OCI-LY3 (cell line): ENCODE measurements around the gene PSMB3.

Experiments used
- H2AFZ ChIP-seq: fragments of 200-600, 300-600 bp; shearing (Covaris generic); 2 replicates; pipeline ENCODE4 v1.6.0; 2014; ENCODE audit warnings: antibody characterized with exemption, low read depth, low read length
- H3K27ac ChIP-seq: fragments of 200-600, 300-600 bp; sonication (generic); 2 replicates; pipeline ENCODE4 v1.5.1; 2014; ENCODE audit warnings: mild to moderate bottlenecking, low read length, moderate library complexity, mixed read lengths
- H3K27me3 ChIP-seq: fragments of 200-600, 300-600 bp; sonication (generic); 2 replicates; pipeline ENCODE4 v1.6.1; 2014; ENCODE audit warnings: low read depth, low read length, mixed read lengths
- H3K36me3 ChIP-seq: fragments of 200-600, 300-600 bp; sonication (generic); replicated peaks from 2 replicates; pipeline ENCODE3; 2014; ENCODE audit warnings: low read depth, low read length, mixed read lengths
- H3K4me1 ChIP-seq: fragments of 300-600, 200-600 bp; sonication (generic); 2 replicates; pipeline ENCODE4 v1.6.1; 2014; ENCODE audit warnings: low read length, mixed read lengths
- H3K4me2 ChIP-seq: fragments of 200-600, 300-600 bp; sonication (generic); 2 replicates; pipeline ENCODE4 v1.6.1; 2014; ENCODE audit warnings: low read length, mixed read lengths
- H3K4me3 ChIP-seq: fragments of 300-600, 200-600 bp; sonication (generic); 2 replicates; pipeline ENCODE4 v1.5.1; 2014; ENCODE audit warnings: antibody characterized with exemption, mild to moderate bottlenecking, low read length, moderate library complexity
- H3K79me2 ChIP-seq: fragments of 300-600, 200-600 bp; shearing (Covaris generic); 2 replicates; pipeline ENCODE4 v1.6.1; 2014; ENCODE audit warnings: mild to moderate bottlenecking, low read length, mixed read lengths
- H3K9ac ChIP-seq: fragments of 300-600, 200-600 bp; shearing (Covaris generic); 2 replicates; pipeline ENCODE4 v1.6.0; 2014; ENCODE audit warnings: mild to moderate bottlenecking, low read length, moderate library complexity
- H3K9me3 ChIP-seq: fragments of 200-600, 300-600 bp; shearing (Covaris generic); 2 replicates; pipeline ENCODE4 v1.6.1; 2014; ENCODE audit warnings: low read length, mixed read lengths; ENCODE audit not compliant: insufficient read depth
- H4K20me1 ChIP-seq: fragments of 200-600, 300-600 bp; sonication (generic); 2 replicates; pipeline ENCODE4 v1.6.1; 2016; ENCODE audit warnings: low read length, mixed read lengths; ENCODE audit not compliant: insufficient read depth
- CTCF ChIP-seq: fragments of 200-600, 300-600 bp; sonication (generic); IDR thresholded peaks from 2 replicates; pipeline ENCODE4 v1.5.1; 2014; ENCODE audit warnings: antibody characterized with exemption, low read length, low read depth
- EZH2phosphoT487 ChIP-seq: fragments of 200-600 bp; shearing (Covaris generic); IDR thresholded peaks from 2 replicates; pipeline ENCODE4 v1.6.1; 2018; ENCODE audit warnings: antibody characterized with exemption, mixed run types, low read depth

The PSMB3 gene

GRCh38 chr17:38750312-38751121, 2.0 kb upstream of the PSMB3 start:
- Histone ChIP-seq H3K9ac (peak overlapping the region; percentile 89), H3K27ac (no peak overlapping the region), H4K20me1 (0 out of 2 replicates have a peak, but pooled peaks cover 4% of the 10 kb centered on the region), H3K79me2 (peaks cover 48% of the 10 kb centered on the region), H3K27me3 (no peaks in the 10 kb centered on the region), H3K36me3 (peaks cover 12% of the 10 kb centered on the region), H3K4me1 (peaks cover 35% of the 10 kb centered on the region), H3K4me3 (peak overlapping the region; percentile 79), H3K9me3 (no peaks in the 10 kb centered on the region), H2AFZ (no peak overlapping the region), H3K4me2 (peak overlapping the region; percentile 99)
- TF ChIP-seq EZH2phosphoT487 (no peak), CTCF (no peak)

DNA sequence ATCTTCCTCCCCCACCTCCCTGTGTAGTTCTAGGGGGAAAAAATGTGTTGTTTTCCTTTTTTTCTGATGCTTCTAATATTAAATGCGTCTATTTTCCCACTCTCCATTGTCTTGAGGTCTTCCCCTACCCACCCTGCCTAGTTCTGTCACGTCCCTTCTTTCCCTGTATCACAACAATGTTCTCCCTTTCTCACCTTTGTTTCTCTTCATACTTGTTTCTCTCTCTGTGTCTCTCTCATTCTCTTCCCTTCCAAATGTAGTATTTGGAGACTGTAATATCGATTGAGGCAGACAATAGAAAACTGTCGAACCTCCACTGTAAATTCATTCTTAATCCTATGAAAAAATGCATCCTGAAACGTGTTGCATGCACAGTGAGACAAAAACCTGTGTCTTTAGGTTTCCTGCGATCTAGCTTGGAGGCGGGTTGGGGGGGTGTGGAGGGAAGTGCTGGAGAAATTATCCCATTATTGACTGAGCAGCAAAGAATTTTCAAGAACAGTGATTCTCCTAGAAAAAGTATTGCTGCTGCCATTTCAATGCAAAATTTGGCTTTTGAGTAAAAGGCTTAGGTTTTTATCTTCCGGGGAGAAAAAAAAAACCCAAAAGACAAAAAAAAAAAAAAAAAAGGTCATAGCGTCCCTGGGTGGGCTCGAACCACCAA, 1.3 kb upstream of the PSMB3 start:
- Histone ChIP-seq H3K27me3 (no peaks in the 10 kb centered on the region), H3K4me3 (peak overlapping the region; percentile 79), H3K9me3 (no peaks in the 10 kb centered on the region), H3K9ac (peak overlapping the region; percentile 89), H3K4me2 (peak overlapping the region; percentile 99), H3K79me2 (peaks cover 41% of the 10 kb centered on the region), H2AFZ (peak overlapping the region; percentile 16; the same call in 1 of the 2 replicates), H3K27ac (no peak overlapping the region), H3K36me3 (peaks cover 18% of the 10 kb centered on the region), H4K20me1 (no peaks in the 10 kb centered on the region), H3K4me1 (peaks cover 27% of the 10 kb centered on the region)
- TF ChIP-seq EZH2phosphoT487, result no peak
- TF ChIP-seq CTCF, result no peak

- H3K27me3 ChIP-seq, result no peaks in the 10 kb centered on the region
- peak overlapping the region; percentile 79 for H3K4me3 ChIP-seq
- H4K20me1 ChIP-seq, result no peaks in the 10 kb centered on the region
- peaks cover 23% of the 10 kb centered on the region for H3K4me1 ChIP-seq
- peaks cover 35% of the 10 kb centered on the region for H3K79me2 ChIP-seq
- H3K36me3 ChIP-seq, result peaks cover 22% of the 10 kb centered on the region
- H3K9ac ChIP-seq, result peak overlapping the region; percentile 89
- H3K4me2 ChIP-seq, result peak overlapping the region; percentile 99
- no peaks in the 10 kb centered on the region for H3K9me3 ChIP-seq
- peak overlapping the region; percentile 83 for H3K27ac ChIP-seq
- TF ChIP-seq CTCF, result no peak
- TF ChIP-seq EZH2phosphoT487, result no peak
- H2AFZ ChIP-seq, result peak overlapping the region; percentile 5; the same call in 1 of the 2 replicates
Observed at GRCh38 chr17:38751808-38752307, 683 bp upstream of the PSMB3 start.

DNA sequence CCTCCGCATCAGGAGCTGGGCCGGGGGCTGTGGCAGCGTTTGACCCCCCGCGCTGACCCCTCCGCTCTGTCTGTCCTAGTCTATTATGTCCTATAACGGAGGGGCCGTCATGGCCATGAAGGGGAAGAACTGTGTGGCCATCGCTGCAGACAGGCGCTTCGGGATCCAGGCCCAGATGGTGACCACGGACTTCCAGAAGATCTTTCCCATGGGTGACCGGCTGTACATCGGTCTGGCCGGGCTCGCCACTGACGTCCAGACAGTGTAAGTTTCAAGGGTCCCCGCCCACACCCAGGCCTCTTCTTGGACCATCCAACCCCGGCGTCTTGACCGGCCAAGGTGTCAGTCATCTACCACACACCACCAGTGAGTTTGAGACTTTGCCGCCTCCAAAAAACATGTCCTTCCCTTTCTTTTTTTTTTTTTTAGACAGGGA, 548 bp downstream of the PSMB3 start:
- Histone ChIP-seq H3K36me3 (peaks cover 22% of the 10 kb centered on the region), H3K27ac (peak overlapping the region; percentile 61), H3K9ac (peak overlapping the region; percentile 90), H3K4me3 (peak overlapping the region; percentile 79), H3K4me2 (peak overlapping the region; percentile 79), H3K4me1 (peaks cover 23% of the 10 kb centered on the region), H3K79me2 (peaks cover 26% of the 10 kb centered on the region), H4K20me1 (no peaks in the 10 kb centered on the region), H3K27me3 (no peaks in the 10 kb centered on the region), H3K9me3 (no peaks in the 10 kb centered on the region), H2AFZ (no peak overlapping the region)
- TF ChIP-seq EZH2phosphoT487, result no peak
- no peak for TF ChIP-seq CTCF
